Uterus (tissue), 2 donors: ENCODE measurements around the gene B3GALT4.

Experiments used
- CTCF ChIP-seq, 4 experiments: fragments of 200-600 bp in 2 of 4; fragments of 450-650 bp in 2 of 4; sonication (generic) in 2 of 4; IDR thresholded peaks; one replicate each; pipeline ENCODE4 v1.5.1; 2016 to 2019; ENCODE audit warnings: antibody characterized with exemption in 4 of 4, mild to moderate bottlenecking in 2 of 4, moderate library complexity in 1 of 4
- POLR2A ChIP-seq, 2 donors: fragments of 450-650 bp; IDR thresholded peaks; one replicate each; pipeline ENCODE4 v1.6.1; 2016; ENCODE audit warnings: antibody characterized with exemption in 2 of 2, mild to moderate bottlenecking in 1 of 2, moderate library complexity in 1 of 2

- peak in 1 of 4 experiments; percentile 5 for TF ChIP-seq CTCF (IDR thresholded peaks at IDR 0.05)
- peak in 1 of 2 donors; percentile 34 for TF ChIP-seq POLR2A (IDR thresholded peaks at IDR 0.05)
These were observed 12.2 kb downstream of the B3GALT4 start, which contains the start of the genes PFDN6 and WDR46 for GRCh38 chr6:33288921-33289783.
